Activated T-helper 2 cell treated with anti-CD3 and anti-CD28 coated beads, Interferon-gamma antibody, Interleukin-2, Interleukin-4, amounts not matched to agents 10 μg/mL and 5 μg/mL and 100 μg/mL, durations not matched to agents 14 hours and 24 hours and 36 hours (primary cell): ENCODE results near the gene ARL17B. TPM values are rescaled to one million over a fixed set of nuclear protein-coding genes. Genes with fewer than 3 reads are reported as not detected.
"Not testable (repeated sequence)": the region's sequence is repeated elsewhere in the genome, so short reads cannot be mapped to it uniquely, and the experiment has no call there.

Experiments used
- DNase-seq: peaks from one replicate; pipeline ENCODE4 v3.0.0; 2021; ENCODE audit warnings: low spot score
- H3K27ac Mint-ChIP-seq: one replicate; pipeline ENCODE4 v1.8.0; 2021; ENCODE audit warnings: mixed read lengths
- H3K27me3 Mint-ChIP-seq: one replicate; pipeline ENCODE4 v1.8.0; 2021; ENCODE audit warnings: low read depth, mixed read lengths
- H3K36me3 Mint-ChIP-seq: one replicate; pipeline ENCODE4 v1.8.0; 2021; ENCODE audit warnings: low read depth, mixed read lengths
- H3K4me1 Mint-ChIP-seq: one replicate; pipeline ENCODE4 v1.8.0; 2021; ENCODE audit warnings: low read depth, mixed read lengths
- H3K4me3 Mint-ChIP-seq: one replicate; pipeline ENCODE4 v1.8.0; 2021; ENCODE audit warnings: low read depth, mild to moderate bottlenecking, moderate library complexity, mixed read lengths
- H3K9me3 Mint-ChIP-seq: one replicate; pipeline ENCODE4 v1.8.0; 2021; ENCODE audit warnings: mixed read lengths
- intact Hi-C: fragments of 100-400 bp; cut with micrococcal nuclease; formaldehyde crosslinking; loops from one replicate; pipeline ENCODE4 v1.15.1; 2023
- total RNA-seq: library from RNA; stranded (reverse); gene quantifications from 2 replicates; pipeline ENCODE4 v1.2.3, GENCODE V29; 2022

ARL17B gene
- total RNA-seq, 1 donor from 2014 or later: 15.6 TPM

DNA sequence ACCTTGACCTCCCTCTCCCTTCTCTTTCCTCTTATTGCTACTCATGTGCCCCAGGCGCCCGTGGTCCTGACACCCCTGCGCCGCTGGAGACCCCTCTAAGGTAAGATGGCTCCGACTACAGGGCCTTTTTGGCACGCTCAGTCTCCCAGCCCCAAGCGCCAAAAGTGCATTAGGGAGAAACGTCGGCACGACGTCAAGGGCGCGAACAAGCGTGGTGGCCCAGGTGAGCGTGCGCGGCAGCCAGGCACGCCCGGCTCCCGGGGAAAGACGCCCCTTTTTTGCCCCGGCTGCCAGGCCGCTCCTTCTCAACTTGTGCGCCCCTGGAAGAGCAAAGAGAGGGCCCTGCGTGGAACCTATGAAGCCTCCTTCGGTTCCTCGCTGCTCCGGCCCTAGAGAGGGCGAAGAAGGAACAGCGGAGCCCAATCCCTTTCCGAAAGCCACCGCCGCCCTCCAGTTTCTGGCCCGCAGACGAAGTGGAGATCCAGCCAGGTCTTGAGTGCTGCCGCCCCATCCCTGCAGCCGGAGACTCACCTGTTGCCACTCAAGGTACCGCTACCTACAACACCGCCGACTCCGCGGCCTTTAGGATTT is 326 bp downstream of the ARL17B start:
- DNase-seq, H3K27ac Mint-ChIP-seq, H3K9me3 Mint-ChIP-seq, H3K4me1 Mint-ChIP-seq, H3K36me3 Mint-ChIP-seq, intact Hi-C loops, H3K27me3 Mint-ChIP-seq, H3K4me3 Mint-ChIP-seq: not testable (repeated sequence)

GRCh38 chr17:46353856-46354255 is 7.7 kb downstream of the ARL17B start:
- DNase-seq, H3K9me3 Mint-ChIP-seq, H3K36me3 Mint-ChIP-seq, H3K27ac Mint-ChIP-seq, H3K4me3 Mint-ChIP-seq, H3K27me3 Mint-ChIP-seq, intact Hi-C loops, H3K4me1 Mint-ChIP-seq: not testable (repeated sequence)

- intact Hi-C loops, H3K4me3 Mint-ChIP-seq, H3K9me3 Mint-ChIP-seq, H3K4me1 Mint-ChIP-seq, H3K36me3 Mint-ChIP-seq, DNase-seq, H3K27me3 Mint-ChIP-seq, H3K27ac Mint-ChIP-seq: not testable (repeated sequence)
Observed at GRCh38 chr17:46349060-46349459, 12.5 kb downstream of the ARL17B start.

GRCh38 chr17:46348345-46348744 is 13.2 kb downstream of the ARL17B start:
- H3K27ac Mint-ChIP-seq, H3K4me3 Mint-ChIP-seq, H3K9me3 Mint-ChIP-seq, DNase-seq, intact Hi-C loops, H3K36me3 Mint-ChIP-seq, H3K27me3 Mint-ChIP-seq, H3K4me1 Mint-ChIP-seq: not testable (repeated sequence)

DNA sequence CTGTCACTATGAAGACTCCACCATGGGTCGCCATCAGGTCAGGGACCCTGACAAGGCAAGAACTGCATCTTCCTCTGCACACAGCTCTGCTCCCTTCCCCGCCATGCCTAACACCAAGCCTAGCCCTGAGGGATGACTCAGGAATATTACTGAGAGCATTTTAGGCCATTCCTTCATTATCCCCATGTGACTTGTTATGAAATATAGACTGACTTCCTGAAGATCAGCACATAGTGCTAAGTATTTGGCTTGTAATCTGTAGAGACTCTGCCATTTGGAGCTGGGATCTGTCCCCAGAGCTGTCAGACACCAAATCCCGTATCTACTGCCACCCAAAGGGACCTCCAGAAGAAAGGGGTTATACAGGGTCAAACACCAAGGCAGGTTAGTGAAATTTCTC is 19.4 kb downstream of the ARL17B start:
- intact Hi-C loops, H3K27me3 Mint-ChIP-seq, DNase-seq, H3K4me1 Mint-ChIP-seq, H3K27ac Mint-ChIP-seq, H3K36me3 Mint-ChIP-seq, H3K9me3 Mint-ChIP-seq, H3K4me3 Mint-ChIP-seq: not testable (repeated sequence)

DNA sequence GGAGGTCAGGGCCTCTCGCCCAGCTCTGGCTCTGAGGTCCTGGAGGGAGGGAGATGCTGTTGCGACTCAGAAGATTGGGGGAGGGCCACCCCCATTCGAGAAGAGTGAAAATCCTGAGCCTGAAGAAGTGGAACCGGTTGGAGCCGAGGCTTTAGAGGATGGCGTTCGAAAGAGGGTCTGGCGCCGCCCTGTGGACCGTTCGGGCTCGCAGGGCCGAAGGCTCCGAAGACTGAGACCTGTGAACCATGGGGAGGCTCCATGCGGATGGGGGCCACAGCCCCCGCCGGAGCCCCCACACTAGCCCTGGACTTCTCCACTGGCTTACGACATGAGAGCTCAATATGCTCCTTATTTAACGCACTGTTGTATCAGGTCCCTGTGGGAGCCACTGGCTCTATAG is 20.3 kb downstream of the ARL17B start:
- H3K4me1 Mint-ChIP-seq, H3K9me3 Mint-ChIP-seq, H3K27me3 Mint-ChIP-seq, H3K36me3 Mint-ChIP-seq, DNase-seq, H3K4me3 Mint-ChIP-seq, intact Hi-C loops, H3K27ac Mint-ChIP-seq: not testable (repeated sequence)

DNA sequence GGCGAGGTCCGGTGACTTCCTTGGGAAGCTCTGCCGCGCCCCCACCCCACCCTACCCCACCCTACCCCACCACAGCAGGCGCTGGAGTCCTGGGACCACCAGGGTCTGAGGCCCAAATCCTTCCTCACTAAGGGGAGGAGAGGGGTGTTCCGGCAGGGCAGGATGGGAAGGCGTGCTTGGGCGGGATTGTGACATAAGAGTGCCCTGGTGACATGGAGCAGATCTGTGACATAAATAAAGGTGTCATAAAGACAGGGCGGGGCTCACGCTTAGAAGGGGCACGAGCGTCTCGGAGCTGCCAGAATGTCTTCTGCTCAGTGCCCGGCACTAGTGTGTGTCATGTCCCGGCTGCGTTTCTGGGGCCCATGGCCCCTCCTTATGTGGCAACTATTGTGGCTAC is 66.7 kb downstream of the ARL17B start, which contains the start of gene LRRC37A:
Gene LRRC37A (plus strand): TSS at position 301 of the 400 bp plus-strand sequence. CDS start 3 bp downstream, at position 304.
- DNase-seq, H3K27me3 Mint-ChIP-seq, H3K27ac Mint-ChIP-seq, H3K36me3 Mint-ChIP-seq, intact Hi-C loops, H3K4me3 Mint-ChIP-seq, H3K9me3 Mint-ChIP-seq: not testable (repeated sequence)
- H3K4me1 Mint-ChIP-seq: peaks cover 11% of the 10 kb centered on the region

DNA sequence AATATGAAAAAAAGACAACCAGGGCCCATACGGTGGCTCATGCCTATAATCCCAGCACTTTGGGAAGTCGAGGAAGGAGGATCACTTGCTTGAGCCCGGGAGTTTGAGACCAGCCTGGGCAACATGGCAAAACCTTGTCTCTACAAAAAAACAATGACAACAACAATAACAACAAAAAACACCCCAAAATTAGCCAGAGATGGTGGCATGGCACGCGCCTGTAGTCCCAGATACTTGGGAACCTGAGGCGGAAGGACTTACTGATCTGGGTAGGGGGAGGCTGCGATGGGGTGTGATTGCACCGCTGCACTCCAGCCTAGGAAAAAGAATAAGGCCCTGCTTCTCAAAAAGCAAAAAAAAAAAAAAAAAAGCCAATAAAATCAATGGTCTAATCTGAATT is 69.9 kb downstream of the ARL17B start:
- intact Hi-C loops, H3K27me3 Mint-ChIP-seq, H3K4me3 Mint-ChIP-seq, H3K9me3 Mint-ChIP-seq, H3K36me3 Mint-ChIP-seq: not testable (repeated sequence)
- peak; percentile 6 for DNase-seq
- Mint-ChIP-seq H3K27ac (peak overlapping the region; percentile 40), H3K4me1 (peaks cover 17% of the 10 kb centered on the region)

DNA sequence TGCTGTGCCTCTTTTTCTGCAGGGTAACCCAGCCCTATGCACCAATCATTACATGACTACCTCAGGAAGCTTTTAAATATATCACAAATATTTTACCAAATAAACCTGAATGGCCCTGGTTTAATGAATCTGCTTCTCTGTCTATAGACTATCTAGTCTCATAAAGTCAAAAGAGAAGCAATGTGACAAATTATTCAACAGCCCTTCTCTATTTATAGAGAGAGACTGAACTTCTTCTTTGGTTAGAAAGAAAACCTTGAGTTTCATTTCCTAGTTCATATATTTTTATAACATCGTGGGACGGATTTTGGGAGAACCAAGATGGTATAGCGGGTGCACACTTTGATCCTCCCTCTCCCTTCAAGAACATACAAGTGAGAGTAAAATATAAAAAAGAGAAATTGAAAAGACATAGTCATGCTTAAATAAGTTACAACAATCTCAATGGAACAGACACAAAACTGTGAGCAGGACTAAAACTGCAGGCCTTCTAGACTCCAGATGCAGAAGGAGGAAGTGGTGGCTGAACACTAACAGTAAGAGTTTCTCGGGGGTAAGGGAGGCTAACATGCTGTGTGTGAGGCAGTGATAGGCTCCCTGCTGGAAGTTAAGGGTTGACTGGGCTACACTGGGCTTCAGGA is 70.5 kb downstream of the ARL17B start:
- H3K27me3 Mint-ChIP-seq: not testable (repeated sequence)

GRCh38 chr17:46287587-46287986 is 74.0 kb downstream of the ARL17B start:
- H3K4me3 Mint-ChIP-seq, H3K27ac Mint-ChIP-seq, intact Hi-C loops, H3K36me3 Mint-ChIP-seq, H3K9me3 Mint-ChIP-seq, H3K27me3 Mint-ChIP-seq: not testable (repeated sequence)
- peaks cover 28% of the 10 kb centered on the region for H3K4me1 Mint-ChIP-seq
- DNase-seq: peak; percentile 6

More for the DNA sequence above, 70.5 kb downstream of the ARL17B start:
- H3K9me3 Mint-ChIP-seq, intact Hi-C loops, H3K36me3 Mint-ChIP-seq, H3K4me3 Mint-ChIP-seq: not testable (repeated sequence)
- DNase-seq: peak; percentile 8
- peaks cover 17% of the 10 kb centered on the region for H3K4me1 Mint-ChIP-seq
- peak overlapping the region; percentile 40 for H3K27ac Mint-ChIP-seq

DNA sequence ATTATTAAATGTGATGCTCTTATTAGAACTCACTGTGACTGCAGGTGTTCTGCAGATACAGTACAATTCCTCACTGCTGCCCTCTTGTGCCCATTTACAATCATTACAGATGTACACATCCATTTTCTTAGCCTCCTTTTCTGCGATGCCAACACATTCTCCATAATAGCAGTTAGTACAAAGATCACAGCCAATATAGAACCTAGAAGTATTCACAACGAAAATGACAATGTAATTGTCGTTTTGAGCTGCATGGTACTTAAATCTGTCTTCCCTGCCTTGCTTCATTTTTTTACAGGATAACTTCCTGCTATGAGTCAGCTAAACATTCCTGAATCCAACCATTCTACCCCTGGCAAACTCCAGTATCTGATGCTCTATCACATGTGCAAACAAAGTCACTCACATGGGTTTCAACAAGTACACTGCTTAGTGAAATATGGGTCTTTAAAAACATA is 74.8 kb downstream of the ARL17B start:
- peaks cover 28% of the 10 kb centered on the region for H3K4me1 Mint-ChIP-seq
- H3K9me3 Mint-ChIP-seq, intact Hi-C loops: not testable (repeated sequence)

GRCh38 chr17:46285500-46285899 is 76.1 kb downstream of the ARL17B start:
- H3K4me3 Mint-ChIP-seq, H3K27me3 Mint-ChIP-seq, H3K27ac Mint-ChIP-seq, H3K9me3 Mint-ChIP-seq, DNase-seq, H3K36me3 Mint-ChIP-seq, intact Hi-C loops: not testable (repeated sequence)
- H3K4me1 Mint-ChIP-seq: peaks cover 17% of the 10 kb centered on the region

More for the DNA sequence above, 74.8 kb downstream of the ARL17B start:
- H3K27me3 Mint-ChIP-seq, H3K4me3 Mint-ChIP-seq, H3K36me3 Mint-ChIP-seq, H3K27ac Mint-ChIP-seq: not testable (repeated sequence)
- peak; percentile 52 for DNase-seq

DNA sequence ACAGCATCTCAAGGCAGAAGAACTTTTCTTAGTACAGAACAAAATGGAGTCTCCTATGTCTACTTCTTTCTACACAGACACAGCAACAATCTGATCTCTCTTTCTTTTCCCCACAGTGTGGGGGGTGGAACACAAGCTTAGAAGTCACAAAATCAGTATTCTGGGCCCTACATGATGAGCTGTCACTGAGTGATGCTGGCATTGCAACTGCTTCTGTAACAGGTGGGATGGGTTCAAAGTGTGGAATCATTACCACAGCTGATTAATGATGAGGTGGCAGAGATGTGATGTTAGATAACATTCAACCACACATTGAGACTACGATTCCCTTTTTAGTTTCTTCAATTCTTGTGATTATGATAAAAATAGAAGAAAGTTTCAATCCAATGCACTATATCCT is 77.1 kb downstream of the ARL17B start:
- H3K4me3 Mint-ChIP-seq, H3K36me3 Mint-ChIP-seq, H3K27me3 Mint-ChIP-seq, H3K27ac Mint-ChIP-seq, H3K9me3 Mint-ChIP-seq, intact Hi-C loops: not testable (repeated sequence)
- peaks cover 17% of the 10 kb centered on the region for H3K4me1 Mint-ChIP-seq
- peak; percentile 9 for DNase-seq
